Measurements from ENCODE around the gene RGS19. TPM values are rescaled to one million over a fixed set of nuclear protein-coding genes. Genes with fewer than 3 reads are reported as not detected.

Gene RGS19
- polyA plus RNA-seq, 4 donors: 5.7 to 8.3 (median 7.1) TPM

DNA sequence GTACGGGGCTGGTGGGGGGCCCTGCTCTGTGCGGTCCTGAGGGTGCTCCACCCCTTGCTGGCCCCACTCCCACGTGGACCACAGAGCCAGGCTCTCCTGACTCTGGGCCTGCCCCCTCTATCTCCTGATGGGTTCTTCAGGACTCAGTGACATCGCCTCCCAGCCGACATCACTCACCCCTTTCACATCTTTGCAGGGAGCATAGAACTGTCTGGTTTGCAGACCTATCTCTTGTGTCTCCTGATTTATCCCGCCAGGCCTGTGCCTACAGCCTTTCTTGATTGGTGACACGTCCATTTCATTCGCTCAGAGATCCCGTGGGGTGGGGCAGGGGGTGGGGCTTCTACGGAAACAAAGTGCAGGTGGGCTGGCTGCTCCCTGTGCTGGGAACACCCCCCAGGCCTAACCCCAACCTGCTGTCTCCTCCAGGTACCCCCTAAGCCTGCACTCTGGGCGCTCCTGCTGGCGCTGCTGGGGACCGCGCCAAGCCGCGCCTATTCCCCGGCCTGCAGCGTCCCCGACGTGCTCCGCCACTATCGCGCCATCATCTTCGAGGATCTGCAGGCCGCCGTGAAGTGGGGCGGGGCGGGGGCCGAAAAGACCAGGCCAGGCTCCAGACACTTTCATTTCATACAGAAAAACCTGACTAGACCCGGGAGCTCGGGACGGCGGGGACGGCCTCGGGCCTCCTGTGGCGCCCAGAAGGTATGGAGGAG lies 41.7 kb downstream of the RGS19 start:
- no peak for DNase-seq (ENCODE audit: low read depth in 4 of 4, low spot score in 2 of 4)

DNA sequence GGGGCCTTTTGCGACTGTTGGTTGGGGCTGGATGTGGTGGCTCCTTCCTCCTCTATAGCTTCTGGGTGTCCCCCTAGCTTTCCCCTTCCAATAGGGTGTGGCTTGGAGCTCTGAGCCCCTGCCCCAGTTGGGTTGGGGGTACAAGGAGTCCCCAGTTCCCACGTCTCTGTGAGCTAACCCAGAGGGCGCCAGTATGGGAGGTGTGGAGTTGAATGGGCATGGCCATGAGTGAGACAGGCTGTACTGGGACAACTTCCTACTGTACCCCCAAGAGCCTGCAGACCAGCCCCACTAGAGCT lies 42.2 kb downstream of the RGS19 start:
- no peak for DNase-seq (ENCODE audit: low read depth in 4 of 4, low spot score in 2 of 4)

DNA sequence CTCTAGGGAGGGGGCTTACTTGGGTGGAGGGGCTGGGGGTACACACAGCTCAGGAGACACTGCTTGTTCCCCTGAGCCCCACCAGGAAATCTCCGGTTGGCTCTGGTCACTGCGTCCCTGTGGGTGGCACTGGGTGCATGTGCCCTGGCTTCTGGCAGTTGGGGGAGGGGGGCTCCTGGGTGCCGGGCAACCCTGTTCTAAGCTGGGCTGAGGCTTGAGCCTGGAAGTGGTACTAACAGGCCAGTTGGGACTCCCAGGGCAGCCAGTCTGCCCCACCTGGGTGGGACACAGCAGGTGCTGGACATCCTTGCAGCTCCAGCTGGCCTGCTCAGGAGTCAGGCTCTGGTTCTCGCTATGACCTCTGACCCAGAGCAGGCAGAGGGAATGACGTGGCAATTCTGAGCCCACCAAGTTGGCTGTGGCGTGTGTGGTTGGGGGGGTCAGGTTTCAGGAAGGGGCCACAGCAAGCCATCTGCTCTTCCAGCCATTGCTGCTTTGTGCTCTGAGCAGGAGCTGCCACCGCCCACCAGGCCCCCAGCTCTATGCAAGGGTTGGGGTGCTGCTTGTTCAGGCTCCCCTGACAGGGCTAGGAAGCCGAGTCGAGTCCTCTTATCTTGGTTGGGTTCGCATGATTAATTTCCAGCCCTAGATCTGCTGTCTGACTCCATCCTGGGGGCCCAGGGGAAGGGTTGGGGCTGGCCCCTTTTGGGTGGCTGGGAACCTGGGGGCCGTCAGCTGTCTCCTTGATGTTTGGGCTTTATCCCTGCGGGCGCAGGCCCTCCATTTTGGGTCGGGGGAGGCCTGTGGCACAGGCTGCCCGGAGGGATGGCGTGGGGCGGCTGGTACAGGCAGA lies 42.7 kb downstream of the RGS19 start:
- DNase-seq (ENCODE audit: low read depth in 4 of 4, low spot score in 2 of 4): no peak

DNA sequence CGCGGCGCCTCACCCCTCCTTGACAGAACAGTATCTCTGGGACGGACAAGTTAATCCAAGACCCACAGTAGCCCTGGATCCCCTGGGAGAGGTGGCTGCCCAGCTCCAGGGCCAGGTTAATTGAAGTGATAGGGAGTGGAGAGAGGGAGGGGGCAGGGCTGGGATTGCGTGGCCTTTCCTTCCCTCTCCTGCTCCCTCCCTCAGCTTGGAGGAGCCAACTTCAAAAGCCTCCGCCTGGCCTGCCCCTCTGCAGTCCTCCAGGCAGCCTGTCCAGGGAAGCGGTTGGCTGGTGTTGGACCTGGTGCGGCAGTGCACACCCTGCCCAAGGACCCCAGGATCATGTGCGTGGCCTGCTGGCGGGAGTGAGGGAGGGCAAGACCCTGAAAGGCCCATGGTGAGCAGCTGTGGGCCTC lies 43.4 kb downstream of the RGS19 start, which contains the start of gene C20orf204:
TSS of gene C20orf204 (plus strand) at position 250 of the 413 bp plus-strand sequence. CDS start at position 392, 142 bp downstream.
- no peak for DNase-seq (ENCODE audit: low read depth in 4 of 4, low spot score in 2 of 4)

DNA sequence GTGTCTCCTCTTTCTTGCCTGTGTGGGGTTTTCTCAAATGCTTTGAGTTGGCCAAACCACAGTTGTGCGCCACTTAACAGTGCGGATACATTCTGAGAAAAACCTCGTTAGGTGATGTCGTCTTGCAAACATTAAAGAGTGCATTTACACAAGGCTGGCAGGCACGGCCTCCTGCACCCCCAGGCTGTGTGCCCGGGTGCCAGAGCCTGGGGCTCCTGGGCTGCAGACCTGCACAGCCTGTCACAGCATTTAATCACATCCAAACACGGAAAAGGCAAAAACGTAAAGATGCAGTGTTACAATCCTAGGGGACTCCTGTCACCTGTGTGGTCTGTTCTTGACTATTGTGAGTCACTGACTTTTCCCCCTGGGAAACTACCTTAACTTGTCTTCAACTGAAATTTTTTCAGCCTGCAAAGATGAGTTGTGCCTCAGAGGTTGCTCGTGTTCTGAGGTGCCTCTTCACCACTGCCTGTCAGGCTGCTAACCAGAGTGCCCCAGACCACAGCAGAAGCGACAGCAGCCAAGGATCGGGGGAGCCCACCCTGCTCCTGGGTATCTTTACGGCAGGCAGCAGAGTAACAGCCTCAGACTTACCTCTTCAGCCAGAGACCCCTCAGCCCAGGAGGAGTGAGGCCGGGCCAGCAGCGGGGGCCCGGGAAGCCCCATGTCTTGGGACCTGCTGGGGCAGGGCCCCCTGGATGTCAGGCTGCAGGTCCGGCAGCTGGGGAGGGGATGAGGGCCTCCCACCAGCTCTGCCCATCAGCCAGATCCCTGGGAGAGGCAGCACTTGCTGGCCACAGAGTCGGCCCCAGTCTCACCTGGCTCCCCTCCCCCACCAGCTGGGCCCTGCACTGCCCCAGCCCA lies 44.0 kb downstream of the RGS19 start:
- DNase-seq (ENCODE audit: low read depth in 4 of 4, low spot score in 2 of 4): no peak

DNA sequence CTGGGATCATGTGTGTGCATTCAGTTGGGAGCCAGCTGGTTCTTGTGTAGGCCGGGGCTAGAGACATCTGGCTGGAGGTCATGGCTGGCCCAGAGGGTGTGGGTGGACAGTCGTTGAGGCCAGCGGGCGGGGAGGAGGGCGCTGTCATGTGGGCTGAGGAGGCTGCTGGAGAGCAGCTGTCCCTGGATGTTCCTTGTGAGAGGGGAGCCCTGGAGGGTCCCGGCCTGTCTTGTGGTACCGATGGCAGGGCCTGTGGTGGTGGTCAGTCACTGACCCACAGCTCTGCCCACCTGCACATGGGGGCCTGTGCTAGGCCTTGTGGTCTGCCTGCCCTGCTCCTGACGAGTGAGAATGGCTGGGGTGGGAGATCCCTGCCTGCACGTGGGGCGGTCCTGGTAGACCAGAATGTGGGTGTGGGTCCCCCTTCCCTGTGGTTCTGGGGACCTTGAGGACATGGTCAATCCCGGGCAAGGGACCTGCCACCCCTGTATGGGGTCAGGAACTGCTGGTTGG lies 45.3 kb downstream of the RGS19 start:
- DNase-seq (ENCODE audit: low read depth in 4 of 4, low spot score in 2 of 4): no peak

DNA sequence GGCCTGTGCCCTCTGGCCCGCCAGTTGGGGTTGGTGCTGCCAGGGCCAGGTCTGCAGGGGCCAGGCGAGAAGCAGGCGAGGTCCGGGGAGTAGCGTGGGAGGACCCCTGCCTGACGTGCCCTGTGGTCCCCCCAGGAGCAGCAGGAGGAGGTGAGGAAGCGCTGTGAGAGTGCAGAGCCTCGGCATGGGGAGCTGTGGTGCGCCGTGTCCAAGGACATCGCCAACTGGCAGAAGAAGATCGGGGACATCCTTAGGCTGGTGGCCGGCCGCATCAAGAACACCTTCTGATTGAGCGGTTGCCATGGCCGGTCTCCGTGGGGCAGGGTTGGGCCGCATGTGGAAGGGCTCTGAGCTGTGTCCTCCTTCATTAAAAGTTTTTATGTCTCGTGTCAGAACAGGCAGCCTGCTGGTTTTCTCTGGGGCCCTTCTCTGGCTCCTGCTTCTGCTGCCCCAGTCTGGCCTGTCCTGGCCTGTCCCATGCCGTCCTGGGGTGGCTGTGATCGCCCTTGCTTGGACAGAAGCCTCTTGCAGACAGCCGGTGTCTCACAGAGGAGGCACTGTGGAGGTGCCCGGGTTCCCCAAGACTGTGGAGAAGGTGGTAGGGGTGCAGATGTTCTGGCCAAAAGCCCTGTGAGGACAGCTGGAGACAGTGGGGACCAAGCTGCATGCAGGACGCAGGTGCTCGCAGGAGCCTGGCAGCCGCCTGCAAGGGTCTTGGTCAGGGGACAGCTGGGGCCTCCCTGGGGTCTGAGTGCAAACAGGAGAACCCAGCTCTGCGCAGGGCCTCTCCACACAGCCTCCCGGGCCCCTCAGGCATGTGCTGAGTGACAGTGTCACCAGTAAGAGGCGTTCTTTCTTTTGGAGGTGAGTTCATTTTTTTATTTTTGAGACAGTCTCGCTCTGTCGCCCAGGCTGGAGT lies 46.4 kb downstream of the RGS19 start:
- DNase-seq (ENCODE audit: low read depth in 4 of 4, low spot score in 2 of 4): no peak

DNA sequence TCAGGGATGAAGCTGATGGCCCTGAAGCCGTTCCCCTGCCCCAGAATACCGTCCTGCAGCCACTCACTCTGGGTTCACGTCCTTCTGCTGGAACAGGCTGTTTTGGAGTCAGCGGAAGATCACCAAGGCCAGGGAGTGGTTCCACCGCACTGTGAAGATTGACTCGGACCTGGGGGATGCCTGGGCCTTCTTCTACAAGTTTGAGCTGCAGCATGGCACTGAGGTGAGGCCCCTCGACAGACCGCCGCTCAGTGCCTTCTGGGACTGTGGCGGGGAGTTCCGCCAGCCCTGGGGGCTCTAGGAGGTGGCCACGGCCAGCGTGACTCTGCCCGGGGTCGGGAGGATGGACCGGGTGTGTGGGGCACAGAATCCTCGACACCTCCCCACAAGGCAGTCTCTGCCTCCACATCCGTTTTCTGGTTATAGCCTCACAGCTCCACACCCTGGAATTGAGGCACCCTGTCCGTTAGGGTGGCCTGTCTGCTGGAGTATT lies 47.5 kb downstream of the RGS19 start:
- DNase-seq (ENCODE audit: low read depth in 4 of 4, low spot score in 2 of 4): no peak

DNA sequence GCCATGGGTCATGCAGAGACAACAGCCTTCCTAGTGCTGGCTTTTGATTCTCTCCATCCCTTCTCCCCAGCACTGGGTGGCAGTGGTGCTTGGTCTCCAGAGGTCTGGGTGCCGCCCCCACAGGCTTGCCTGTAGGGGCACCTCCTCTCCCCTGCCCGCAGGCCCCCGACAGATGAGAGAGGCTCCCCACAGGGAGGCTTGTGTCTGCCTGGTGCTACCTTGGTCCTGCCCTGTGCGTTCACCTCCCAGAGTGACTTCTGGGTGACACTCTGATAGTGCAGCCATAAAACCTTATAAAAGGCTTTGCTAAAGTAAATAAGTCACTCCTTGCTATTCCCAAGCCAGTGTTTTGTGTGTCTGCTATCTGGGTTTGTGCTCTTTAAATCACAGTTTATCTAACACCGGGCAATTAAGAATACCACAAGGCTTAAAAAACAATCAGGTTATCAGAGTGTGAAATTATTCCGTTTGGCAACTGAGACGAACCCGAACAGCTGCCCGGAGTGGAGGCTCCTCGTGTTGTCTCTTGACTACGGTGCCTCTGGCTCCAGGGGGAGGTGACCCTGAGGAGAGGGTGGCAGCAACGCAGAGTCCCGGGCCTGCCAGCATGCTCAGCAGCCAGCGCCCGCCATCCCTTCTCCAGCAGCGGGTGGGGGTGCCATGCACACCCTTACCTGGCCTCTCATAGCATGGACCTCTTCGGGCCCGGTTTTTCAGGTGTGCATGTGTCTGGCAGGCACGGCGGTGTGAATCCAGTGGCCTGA lies 48.8 kb downstream of the RGS19 start:
- DNase-seq (ENCODE audit: low read depth in 4 of 4, low spot score in 2 of 4): no peak

DNA sequence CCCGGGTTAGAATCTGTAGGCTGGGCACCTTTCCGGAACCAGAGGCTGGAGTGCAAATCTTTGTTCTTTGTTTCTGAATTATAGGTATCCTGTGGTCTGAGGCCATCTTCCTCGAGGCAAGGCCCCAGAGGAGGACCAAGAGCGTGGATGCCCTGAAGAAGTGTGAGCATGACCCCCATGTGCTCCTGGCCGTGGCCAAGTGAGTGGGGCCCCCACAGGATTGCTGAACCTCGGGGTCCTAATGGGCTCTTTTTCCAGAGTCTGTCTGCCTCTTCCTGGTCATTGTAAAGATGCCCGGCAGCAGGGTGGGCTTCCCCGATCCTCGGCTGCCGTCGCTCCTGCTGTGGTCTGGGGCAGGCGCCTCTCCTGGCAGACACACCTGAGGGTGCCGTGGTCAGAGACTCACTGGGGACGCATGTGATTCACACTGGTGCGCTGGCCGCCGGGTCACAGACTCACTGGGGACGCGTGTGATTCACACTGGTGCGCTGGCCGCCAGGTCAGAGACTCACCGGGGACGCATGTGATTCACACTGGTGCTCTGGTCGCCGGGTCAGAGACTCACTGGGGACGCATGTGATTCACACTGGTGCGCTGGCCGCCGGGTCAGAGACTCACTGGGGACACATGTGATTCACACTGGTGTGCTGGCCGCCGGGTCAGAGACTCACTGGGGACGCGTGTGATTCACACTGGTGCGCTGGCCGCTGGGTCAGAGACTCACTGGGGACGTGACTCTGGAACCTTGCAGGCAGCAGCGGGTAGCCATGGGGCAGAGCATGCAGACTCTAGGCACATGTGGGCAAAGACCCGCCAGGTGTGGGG lies 49.8 kb downstream of the RGS19 start:
- no peak for DNase-seq (ENCODE audit: low read depth in 4 of 4, low spot score in 2 of 4)

DNA sequence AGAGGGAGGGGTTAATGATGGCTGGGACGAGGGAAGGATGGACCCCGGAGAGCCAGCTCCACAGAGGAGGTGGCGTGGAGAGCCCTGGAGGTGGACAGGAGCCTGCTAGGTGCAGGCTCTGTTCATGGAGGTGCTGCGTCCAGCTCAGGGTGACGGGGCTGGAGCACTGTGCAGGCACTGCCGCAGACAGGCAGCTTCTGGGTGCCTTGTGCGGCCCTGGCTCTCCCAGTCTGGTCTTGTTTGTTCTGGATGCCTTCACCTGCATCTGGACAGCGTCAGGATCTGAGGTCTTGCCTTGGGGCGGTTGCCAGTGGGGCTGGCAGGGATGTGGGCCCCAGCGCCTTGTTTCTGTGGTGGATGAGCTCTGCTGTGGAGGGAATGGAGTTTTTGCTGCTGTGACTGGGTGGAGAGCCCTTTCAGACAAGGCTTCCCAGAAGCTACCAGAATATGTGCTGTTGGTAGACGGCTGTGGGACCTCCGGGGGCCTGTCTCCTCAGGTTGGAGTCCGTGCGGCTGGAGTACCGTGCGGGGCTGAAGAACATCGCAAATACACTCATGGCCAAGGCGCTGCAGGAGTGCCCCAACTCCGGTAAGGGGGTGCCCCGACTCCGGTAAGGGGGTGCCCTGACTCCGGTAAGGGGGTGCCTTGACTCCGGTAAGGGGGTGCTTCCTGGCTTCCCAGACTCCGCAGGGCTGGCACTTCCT lies 51.2 kb downstream of the RGS19 start:
- DNase-seq (ENCODE audit: low read depth in 4 of 4, low spot score in 2 of 4): no peak

DNA sequence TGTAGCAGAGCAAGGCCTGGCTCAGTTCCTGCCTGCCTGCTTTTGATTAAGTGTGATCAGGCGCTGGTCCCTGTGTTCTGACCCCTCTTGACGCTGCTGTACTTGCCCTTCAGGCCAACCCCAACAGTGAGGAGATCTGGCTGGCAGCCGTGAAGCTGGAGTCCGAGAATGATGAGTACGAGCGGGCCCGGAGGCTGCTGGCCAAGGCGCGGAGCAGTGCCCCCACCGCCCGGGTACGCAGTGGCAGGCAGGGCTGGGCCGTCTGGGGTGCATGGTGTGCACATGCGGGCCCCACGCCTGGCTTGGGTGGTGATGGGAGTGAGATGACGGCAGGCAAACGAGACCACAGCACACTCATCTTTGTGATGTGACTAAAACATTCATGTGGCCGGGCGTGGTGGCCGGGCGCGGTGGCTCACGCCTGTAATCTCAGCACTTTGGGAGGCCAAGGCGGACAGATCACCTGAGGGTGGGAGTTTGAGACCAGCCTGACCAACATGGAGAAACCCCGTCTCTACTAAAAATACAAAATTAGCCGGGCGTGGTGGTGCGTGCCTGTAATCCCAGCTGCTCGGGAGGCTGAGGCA lies 53.4 kb downstream of the RGS19 start:
- DNase-seq (ENCODE audit: low read depth in 4 of 4, low spot score in 2 of 4): no peak

DNA sequence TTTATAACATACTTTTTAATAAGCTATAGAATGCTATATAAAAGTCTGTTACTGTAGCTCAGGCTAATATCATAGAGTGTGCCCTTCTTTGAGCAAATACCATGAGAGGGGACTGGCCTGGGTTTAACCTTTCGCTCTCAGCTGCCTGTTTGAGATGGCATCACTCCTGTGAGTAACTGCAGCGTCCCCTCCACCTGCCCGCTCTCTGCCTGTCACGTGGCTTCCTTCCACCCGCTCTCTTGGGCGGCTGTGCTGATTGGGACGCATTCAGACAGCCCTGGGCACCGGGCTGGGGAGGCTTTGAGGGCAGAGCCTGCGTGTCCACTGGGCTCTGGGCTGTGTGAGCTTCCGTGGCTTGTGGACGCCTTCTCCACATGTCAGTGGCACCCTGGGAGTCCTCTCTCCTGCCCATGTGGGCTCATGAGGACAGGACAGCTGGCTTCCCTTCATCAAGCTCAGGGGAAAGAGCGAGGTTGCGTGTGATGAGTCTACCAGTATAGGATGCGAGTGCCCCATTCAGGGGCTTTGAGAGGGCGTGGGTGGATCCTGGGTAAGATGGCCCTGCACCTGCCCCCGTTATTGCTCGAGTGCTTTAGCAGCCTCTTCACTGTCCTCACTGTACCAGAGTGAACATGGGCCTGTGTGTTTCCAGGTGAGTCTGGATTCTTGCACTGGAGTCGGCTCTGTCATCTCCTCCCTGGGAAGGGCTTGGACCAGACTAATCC lies 54.1 kb downstream of the RGS19 start:
- DNase-seq (ENCODE audit: low read depth in 4 of 4, low spot score in 2 of 4): no peak

DNA sequence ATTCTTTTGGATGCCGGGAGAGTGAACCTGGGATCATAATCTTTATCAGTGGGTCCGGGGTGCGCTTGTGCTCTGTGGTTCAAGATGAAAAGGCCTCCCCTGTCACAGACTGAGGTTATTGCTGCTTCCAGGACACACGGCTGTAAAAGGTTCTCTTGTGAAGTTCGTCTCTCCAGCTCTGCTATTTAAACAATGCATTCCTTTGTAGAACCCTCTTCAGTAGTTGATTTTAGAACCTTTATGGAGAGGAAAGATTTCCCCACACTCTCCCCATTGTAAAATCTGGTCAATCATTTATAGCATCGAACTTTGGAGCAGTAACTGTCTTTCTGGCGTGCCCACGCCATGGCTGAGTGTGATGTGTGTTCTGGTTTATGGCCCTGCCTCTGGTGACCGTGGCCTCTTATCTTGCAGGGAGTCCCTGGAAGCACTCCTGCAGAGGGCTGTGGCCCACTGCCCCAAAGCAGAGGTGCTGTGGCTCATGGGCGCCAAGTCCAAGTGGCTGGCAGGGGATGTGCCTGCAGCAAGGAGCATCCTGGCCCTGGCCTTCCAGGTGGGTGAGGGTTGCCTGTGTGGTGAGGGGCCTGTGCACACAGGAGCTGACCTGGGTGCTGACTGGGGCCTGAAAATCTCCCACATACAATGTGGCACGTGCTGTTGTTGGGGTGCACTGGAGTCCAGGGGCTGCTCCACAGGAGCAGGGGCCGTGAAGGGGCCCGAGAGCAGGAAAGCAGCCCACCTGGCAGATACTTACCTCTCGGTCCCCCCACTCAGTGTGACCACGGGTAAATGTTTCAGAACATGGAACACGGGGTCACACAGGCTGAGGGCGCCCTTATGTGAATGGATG lies 55.0 kb downstream of the RGS19 start:
- no peak for DNase-seq (ENCODE audit: low read depth in 4 of 4, low spot score in 2 of 4)

DNA sequence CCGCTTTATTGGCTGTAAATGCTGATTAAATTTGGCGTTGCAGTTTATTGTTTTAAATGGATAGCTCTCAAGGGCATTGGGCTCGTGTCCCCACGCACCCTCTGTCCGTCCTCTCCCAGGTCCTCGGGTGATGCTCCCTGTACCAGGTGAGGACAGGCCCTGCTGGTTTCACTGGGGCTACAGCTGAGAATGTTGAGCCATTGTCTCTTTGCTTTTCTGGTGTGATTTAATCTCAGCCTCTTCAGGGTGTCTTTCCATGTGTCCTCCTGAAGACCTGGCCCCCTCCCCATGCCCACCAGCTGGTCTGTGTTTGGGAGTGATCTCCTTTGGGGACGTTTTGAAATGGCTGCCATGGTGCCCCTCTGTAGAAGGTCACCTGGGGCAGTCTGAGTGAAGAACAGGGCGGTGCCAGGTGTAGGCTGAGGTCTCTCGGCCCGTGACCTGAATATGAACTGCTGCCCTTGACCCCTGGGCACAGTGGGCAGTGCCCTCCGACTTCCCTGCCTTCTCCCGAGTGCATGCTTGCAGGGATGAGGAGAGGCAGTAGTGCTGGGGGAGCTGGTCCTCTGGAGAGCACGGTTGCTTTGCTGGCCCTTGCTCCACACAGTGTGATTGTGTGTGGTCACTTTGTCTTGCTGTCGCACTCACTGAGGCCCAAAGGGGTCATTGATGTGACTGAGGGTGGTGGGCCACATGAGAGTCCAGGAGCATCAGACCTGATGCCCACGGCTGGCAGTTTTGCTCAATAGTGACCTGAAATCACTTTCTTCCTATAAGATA lies 55.8 kb downstream of the RGS19 start:
- DNase-seq (ENCODE audit: low read depth in 4 of 4, low spot score in 2 of 4): no peak

Data from left renal cortex interstitium (tissue), 4 donors.